Measurements from ENCODE around the gene KIAA1217.

Gene KIAA1217

GRCh38 chr10:24242562-24242961 is 33.6 kb downstream of the KIAA1217 start:
- DNase-seq, result no peak

DNA sequence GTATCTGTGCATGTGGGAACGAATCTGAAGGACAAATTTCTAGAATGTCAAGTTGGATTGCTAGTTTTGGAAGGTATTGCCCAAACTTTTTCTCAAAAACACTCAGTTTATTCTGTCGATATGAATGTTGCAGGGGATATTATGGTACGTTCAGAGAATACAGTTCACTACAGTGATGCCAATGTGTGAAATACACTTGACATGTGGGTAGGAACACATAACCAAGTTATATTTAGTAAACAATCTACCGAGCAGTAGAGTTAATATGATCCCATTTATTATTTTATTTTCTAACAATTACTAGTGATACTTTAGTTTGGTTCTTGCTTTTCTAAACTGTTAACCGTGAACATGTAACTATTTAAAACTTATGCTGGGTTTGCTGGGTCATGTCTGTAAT is 37.4 kb downstream of the KIAA1217 start:
- no peak for DNase-seq

- no peak for DNase-seq
Measured at GRCh38 chr10:24247841-24248240, 38.9 kb downstream of the KIAA1217 start.

GRCh38 chr10:24249829-24250415 is 41.0 kb downstream of the KIAA1217 start:
- no peak for DNase-seq

DNA sequence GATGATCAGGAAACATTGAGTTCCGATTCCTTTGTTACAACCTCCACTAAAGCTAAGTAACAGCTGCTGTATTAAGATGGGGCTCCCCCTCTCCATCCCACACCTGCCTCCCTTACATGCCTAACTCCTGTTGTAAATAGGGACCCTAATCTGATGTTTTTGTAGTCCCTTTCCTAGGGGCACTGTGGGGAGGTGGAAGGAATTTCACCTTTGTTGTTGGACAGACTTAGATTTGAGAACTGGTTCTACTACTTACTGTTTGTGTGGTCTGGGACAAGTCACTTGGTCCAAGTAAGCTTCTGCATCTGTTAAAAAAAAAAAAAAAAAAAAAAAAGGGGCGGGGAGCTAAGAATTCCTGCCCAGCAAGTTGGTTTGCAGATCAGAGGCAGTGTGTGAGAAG is 42.6 kb downstream of the KIAA1217 start:
- no peak for DNase-seq

DNA sequence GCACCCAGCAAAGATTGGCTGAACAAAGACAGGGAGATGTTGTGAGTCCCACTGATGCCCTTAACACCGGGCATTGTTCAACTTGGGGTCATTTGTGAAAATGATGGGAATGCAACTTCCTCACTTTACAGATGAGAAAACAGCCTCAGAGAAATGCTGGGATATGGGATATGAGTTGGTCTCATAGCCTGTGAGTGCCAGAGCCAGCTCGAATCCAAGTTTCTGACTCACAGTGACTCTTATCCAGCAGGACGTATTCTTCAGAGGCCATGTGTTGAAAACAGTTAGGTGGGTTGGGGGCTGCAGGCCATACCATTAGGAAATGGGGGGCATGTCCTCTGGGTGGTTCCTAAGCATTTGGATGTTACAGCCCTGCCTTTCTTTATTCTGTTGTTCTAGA is 45.2 kb downstream of the KIAA1217 start:
- DNase-seq, result no peak

GRCh38 chr10:24255115-24255880 is 46.4 kb downstream of the KIAA1217 start:
- DNase-seq, result no peak

DNA sequence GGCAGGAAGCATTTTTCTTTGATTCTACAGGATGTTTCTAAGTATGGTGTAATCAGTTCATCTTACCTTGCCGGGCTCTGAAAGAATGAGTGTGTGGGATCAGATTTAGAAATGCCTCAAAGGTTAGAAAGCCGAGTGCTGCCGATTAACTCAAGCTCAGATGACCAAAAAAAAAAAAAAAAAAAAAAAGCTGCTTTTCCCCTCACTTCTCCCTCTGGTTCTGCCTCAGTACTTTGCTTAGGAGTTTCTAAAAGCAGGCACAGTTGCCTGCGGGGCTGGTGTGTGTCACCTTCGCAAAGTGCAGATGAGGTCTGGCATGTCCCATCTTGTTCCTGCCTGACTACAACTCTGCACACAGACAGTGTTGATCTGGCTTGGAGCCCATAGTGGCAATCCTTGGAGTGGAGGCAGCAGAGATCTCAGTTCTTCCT is 47.0 kb downstream of the KIAA1217 start:
- no peak for DNase-seq

GRCh38 chr10:24256619-24257107 is 47.7 kb downstream of the KIAA1217 start:
- DNase-seq, result no peak

GRCh38 chr10:24257588-24257987 is 48.6 kb downstream of the KIAA1217 start:
- no peak for DNase-seq

DNA sequence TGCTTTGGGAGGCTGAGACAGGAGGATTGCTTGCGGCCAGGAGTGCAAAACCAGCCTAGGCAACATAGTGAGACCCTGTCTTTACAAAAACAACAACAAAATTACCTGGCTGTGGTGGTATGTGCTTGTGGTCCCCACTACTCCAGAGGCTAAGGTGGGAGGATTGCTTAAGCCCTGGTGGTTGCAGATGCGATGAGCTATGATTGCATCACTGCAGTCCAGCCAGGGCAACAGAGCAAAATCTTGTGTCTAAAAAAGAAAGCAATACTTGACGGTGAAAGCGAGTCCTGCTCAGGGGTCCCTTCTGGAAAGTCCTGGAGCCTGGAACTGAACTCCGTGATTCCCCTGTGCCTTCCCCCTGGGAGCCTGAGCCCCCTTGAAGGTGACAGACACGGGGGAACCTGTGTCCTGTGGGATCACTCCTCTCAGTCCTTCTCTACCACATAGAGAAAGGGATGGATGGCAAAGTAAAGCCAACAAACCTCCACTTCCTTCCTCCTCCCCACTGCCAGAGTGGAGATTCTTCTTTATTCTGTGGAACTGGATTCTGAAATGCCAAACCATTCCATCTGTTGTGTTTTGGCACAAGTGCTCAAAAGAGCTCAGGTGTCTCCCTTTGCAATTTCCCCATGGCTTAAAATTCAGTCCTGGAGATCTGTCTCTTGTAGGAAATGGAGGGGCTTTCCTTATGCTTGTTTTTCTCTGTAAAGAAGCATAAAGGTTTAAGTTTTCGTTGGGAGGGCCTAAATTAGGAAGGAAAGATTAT is 50.6 kb downstream of the KIAA1217 start:
- DNase-seq, result no peak

- DNase-seq, result no peak
Measured at GRCh38 chr10:24261627-24262026, 52.7 kb downstream of the KIAA1217 start.

DNA sequence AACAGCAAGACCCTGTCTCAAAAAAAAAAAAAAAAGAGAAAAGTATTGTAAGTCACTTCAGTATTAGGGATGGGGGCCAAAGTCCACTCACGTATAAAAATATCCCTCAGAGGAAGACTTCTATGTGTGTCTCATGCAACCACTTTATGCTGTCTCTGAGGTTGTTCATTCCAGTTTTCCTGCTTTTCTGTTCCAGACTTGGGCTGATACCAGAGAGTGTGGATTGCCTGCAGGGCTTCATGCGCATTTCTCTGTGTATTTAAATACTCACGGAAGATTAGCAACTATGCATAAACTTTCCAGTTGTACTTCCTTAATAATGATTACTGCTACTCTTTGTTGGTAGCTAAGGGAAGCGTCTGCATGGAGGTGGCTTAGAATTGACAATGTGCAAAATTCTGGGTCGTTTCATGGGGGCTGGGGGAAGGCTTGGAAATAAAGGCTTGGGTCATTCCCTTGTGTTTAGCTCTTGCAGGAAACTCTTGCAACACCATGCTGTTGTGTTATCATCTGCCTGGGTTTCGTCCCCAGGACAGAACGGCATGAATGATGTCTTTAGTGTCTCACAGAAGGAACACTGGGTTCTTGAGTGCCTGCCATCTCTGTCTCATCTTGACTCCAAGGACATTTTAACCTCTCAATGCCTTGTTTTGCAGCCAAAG is 54.1 kb downstream of the KIAA1217 start:
- no peak for DNase-seq

DNA sequence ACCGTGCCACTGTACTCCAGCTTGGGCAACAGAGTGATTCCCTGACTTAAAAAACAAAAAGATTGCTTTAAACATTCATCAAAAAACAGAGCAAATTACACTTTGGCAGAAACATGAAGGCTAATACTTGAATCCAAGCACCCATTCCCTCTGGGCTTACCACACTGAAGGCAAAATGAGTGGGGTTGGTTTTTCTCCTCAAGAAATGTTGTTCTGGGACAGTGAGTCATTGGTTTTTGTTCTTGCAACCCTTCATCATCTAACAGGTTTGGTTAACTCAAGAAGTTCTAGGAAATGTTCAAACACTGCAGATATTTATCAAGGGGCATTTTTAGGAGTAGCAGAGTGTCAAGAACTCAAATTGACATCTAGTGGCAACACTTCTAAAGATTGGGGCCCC is 60.5 kb downstream of the KIAA1217 start:
- DNase-seq, result no peak

DNA sequence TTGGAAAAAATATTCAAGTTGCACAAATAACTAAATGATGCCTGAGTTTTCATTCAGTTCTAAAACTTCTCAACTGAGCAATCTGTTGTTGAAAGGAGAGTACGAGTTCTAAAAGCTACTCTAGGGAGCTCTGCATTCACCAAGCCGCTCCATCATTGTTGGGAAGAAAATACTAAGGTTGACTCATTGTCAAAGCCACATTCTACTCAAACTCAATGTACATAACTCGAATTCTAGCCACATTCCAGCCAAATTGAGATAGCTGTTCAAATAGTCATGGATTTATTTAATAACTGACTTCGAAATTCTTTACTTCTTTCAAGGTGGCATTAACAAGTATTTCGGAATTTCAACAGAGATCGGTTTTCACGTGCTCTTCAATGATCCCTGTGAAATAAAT is 63.4 kb downstream of the KIAA1217 start:
- no peak for DNase-seq

GRCh38 chr10:24277277-24277676 is 68.3 kb downstream of the KIAA1217 start:
- no peak for DNase-seq

DNA sequence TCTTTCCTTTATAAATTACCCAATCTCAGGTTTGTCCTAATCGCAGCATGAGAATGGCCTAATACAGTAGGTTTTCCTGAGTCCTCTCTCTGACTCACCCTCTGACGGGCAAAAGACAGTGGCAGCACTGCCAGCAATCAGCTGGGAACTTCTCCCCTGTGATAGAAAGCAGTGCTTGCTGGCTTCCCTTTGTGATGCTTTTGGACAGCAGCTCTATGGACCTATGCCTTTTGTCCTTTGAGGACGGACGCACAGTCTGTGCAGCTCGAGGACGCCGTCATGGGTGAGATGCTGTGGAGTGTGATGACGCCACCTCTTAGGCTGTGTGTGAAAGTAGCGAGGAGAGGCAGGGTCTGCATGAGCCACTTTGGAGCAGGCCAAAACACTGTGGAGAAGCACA is 68.8 kb downstream of the KIAA1217 start:
- no peak for DNase-seq

DNA sequence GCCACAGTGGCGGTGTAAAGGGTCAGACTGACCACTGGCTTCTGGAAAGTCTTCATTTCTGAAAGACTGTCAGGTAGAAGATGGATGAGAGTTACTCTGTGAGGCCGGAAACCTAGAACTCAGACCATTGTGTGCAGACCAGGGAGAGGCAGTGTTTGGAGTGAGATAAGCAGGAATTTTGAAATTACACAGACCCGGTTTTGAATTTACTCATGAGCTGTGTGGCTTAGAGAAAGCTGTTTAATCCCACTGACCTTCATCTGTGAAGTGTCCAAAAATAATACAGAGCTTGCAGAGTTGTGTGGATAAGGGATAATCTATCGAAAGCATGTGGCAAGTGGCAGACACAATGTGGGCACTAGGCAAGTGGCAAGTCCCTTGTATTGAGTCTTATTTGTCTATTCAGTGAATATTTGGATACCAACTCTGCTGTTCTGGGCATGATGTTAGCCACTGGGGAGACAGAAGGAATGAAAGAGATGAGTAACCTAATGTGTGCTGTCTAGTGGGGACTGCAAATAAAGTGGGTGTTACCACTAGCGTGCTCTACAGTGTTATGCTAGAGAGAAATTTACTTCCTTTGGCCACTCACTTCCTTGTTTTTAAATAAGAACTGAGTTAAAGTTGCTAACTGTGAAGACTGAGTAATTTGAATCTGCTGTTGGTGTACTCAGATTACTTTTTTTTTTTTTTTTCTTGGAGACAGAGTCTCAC is 69.4 kb downstream of the KIAA1217 start:
- no peak for DNase-seq

- DNase-seq, result no peak
Measured at GRCh38 chr10:24279166-24279565, 70.2 kb downstream of the KIAA1217 start.

DNA sequence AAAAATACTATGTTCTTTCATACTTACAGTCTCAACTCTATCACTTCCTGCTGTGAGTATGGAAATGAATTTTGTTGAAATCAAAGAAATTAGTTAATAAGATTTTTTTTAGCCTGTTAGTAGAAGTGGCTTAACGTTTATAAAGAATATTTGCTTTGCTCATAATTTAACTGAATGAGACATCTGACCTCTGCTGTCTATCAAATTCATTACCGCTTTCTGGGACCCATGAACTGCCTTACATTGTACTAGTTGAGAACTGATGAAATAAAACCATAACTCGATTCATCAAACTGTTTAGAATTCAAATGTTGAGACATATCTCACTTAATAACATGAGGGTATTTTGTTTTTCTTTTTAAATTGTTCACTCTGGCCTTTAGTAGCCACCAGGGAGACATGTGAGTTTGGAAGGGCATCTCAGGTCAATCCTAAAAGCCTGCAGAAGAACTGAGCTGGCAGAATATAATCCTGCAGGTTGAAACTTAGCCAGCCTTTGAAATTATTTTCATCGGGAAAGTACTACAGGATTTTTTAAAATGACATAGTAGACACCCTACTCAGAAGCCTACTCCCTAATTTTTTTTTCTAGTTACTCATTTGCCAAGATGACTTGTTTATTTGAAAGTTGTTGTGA is 78.7 kb downstream of the KIAA1217 start:
- DNase-seq, result no peak

- no peak for DNase-seq
Measured at GRCh38 chr10:24288581-24288980, 79.6 kb downstream of the KIAA1217 start.

- DNase-seq, result no peak
Measured at GRCh38 chr10:24289235-24289634, 80.3 kb downstream of the KIAA1217 start.

Measured in midbrain (tissue), 1 donor.